GM19023 (cell line): Measurements from ENCODE around the gene CA10.

Source experiments
- ATAC-seq: cut with Tn5 transposase; IDR thresholded peaks from one replicate; pipeline ENCODE4 v1.9.1; 2021; ENCODE audit warnings: mild to moderate bottlenecking, moderate library complexity; ENCODE audit not compliant: unreplicated experiment

CA10 gene

DNA sequence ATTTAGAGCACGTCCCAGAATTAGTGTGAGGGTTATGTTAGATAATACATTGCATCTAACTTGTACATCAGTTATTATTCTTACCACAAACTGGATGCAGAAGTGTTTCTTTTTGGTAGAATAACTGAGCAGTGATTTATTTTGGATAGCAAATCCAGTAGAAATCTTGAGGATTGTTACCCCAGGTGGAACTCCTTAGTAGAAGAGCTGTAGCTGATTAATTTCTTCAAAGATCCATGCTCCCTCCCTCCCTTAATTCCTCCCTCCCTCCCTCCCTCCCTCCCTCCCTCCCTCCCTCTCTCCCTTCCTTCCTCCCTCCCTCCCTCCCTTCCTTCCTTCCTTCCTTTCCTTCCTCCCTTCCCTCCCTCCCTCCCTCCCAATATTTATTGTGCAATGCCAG lies 337.7 kb downstream of the CA10 start:
- ATAC-seq = no peak

- no peak for ATAC-seq
Measured at GRCh38 chr17:51820252-51820651, 338.3 kb downstream of the CA10 start.

- ATAC-seq = no peak
Measured at GRCh38 chr17:51819341-51820219, 338.9 kb downstream of the CA10 start.

- ATAC-seq = no peak
Measured at GRCh38 chr17:51818777-51819176, 339.7 kb downstream of the CA10 start.

DNA sequence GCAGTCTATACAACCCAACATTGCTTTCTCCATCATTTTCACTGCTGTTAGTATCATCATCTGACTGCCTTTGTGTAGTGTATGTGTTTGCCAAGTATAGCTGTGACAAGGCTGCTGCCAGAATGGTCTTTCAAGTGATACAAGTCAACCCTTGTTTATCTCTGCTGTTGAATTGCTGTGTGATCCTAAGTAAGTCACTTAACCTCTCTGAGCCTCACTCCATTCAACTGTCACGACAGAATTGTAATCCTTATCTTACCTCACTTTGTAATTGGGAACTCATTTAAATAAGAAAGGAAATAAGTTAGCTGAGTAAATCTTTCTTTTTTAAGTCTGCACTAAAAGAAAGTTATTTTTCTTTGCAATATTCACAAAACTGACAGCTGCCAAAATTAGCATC lies 340.6 kb downstream of the CA10 start:
- no peak for ATAC-seq

DNA sequence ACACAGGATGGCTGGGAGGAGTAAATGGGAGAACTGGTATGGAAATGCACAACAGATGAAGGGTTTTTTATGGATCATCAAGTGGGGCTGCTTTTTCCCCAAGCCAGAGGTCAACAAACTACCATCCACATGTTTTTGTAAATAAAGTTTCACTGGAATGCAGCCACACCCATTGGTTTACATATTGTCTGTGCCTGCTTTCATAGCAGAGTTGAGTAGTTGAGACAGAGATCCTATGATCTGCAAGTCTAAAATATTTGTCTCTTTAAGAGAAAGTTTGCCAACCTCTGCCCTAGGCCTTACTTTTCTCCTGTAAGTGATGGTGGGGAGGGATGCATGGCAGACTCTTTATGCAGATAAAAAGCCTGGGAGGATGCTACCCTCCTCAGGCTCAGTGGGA lies 341.4 kb downstream of the CA10 start:
- no peak for ATAC-seq

DNA sequence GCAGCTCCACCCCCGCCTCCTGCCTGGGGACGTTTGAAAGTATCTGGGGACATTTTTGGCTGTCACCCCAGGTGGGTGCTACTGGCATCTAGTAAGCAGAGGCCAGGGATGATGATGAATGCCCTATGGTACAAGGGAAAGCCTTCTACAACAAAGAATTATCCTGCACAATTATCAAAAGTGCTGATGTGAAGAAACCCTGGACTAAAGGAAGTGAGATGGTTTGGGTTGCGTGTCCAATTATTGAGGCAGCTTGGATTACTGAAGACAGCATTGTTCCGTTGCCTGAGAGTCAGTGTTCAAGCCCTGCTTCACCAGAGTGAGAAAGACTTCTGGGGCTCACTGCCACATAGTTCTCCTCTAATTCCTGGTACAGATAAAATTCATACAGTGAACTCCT lies 343.4 kb downstream of the CA10 start:
- ATAC-seq = no peak

- ATAC-seq = no peak
Measured at GRCh38 chr17:51814521-51814920, 344.0 kb downstream of the CA10 start.

DNA sequence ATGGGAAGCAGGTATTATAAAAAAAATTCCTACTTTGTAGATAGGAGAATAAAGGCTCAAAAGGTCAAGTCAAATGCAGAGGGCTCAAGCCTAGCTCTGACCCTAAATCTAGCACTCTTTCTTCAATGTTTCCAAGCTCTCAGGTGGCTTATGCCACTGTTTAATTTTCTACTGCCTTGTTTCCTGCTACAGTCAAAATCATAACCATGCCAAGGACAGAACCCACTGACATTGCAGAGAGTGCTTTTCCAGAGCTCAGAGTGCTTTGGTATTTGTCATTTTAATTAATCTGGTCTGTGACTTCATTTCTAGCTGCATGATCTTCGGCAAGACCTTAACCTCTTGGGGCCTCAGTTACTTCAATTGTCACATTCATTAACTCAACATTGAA lies 344.7 kb downstream of the CA10 start:
- no peak for ATAC-seq

DNA sequence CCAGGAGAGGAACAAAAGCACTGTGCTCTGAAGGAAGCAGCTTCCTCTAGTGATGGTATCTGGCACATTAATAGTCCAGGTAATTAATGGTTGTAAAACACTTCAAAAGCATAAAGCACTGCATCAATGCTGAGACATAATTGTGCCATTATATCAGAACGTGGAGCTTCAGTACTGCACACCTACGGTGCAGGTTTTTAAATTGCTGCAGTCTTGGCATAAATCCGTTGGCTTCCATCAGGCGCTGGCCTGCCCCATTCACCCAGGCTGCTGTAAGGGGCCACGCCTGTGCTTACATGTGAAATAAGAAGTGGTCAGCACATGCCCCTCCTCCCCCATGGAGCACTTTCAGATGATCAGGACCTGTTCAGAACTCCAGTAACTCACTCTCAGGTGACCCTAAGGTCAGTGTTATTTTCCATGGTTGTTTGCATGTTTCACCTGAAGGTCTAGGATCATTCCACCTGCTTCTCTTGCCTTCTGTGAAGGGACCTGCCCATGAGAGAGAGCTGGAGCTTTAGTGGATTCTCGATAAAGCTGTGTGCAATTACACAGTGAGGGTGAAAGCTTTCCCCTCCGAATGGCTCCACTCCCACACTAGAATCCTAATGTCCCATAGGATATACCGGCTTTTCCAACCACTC lies 345.3 kb downstream of the CA10 start:
- no peak for ATAC-seq

GRCh38 chr17:51807460-51807859 lies 351.1 kb downstream of the CA10 start:
- no peak for ATAC-seq

GRCh38 chr17:51805765-51806164 lies 352.7 kb downstream of the CA10 start:
- no peak for ATAC-seq

DNA sequence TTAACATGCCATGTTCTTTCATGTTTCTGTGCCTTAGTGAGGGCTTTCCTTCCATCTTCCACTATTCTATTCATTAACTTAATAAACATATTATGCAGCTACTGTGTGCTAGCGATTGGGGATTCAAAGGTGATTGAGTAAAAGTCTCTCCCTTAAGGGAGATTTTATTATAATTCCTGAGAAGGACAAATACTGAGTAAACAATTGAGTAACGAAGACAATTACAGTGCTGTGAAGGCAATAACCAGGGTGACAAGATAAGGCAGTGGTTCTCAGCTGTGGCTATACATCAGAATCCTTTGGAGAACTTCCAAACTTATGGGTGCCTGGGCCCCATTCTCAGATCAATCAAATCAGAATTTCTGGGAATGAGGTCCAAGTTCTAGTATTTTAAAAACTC lies 353.3 kb downstream of the CA10 start:
- ATAC-seq = no peak

DNA sequence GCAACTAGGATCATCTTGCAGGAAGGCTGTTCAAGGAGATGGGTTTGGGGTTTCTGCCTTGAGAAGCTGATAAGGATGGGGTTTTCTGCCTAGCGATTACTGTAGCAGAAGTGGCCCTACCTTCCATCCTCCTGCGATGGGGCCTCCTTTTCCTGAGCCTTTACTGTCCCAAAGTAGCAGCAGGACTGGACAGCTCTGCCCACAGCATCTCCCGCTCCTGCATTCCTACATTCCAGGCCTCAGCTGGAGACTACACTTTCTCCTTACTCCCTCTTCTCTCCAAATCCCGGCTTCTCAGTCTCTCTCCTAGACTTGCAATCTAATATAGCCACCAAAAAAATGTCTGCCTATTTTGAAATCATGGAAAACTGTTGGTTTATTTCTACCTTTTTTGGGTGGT lies 355.4 kb downstream of the CA10 start:
- no peak for ATAC-seq

GRCh38 chr17:51802544-51802943 lies 356.0 kb downstream of the CA10 start:
- no peak for ATAC-seq

DNA sequence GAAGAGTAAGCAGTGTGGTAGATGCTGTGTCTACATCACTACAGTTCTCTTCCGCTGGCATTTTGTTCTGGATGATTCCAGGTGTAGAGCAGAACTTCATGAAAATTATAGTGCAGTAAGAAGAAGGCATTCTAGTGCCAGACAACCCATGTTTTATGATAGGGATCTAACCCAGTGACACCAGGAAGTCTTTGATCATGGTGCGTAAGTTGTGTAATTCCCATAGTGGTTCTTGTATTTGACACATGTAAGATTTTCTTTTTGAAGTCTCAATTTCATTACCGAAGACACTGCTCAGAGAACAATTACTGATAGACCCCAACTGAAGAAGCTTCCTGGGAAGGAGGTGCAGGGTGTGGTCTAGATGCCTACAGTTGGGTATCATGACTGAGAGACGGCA lies 356.9 kb downstream of the CA10 start:
- no peak for ATAC-seq

DNA sequence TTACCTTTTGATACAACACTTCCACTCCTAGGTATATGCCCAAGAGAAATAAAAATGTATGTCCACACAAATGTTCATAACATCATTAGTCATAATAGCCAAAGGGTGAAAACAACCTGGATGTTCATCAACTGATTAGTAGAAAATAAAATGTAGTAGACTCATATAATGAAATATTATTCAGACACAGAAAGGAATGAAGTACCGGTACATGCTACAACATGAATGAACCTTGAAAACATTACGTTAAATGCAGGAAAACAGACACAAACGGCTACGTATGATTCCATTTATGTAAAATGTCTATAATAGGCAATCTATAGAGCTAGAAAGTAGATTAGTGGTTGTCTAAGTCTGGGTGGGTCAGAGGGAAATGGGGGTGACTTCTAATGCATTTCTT lies 358.5 kb downstream of the CA10 start:
- ATAC-seq = no peak

GRCh38 chr17:51799240-51799639 lies 359.3 kb downstream of the CA10 start:
- no peak for ATAC-seq

DNA sequence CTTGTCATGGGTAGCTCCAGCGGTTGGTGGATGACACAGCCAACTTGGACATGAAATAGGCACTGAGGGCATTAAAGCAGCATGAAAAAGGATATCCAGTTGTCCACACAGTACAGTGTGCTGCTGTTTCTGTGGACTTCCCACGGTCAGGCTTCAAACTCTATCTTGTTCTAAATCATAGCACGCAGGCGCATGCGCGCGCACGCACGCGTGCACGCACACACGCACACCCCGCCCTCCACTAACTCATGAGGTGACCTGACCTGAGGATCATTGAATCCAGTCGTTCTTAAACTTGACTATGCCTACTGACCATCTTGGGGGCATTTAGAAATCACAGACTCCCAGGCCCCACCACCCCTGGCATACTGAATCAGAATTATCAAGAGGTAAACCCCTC lies 361.4 kb downstream of the CA10 start:
- no peak for ATAC-seq

DNA sequence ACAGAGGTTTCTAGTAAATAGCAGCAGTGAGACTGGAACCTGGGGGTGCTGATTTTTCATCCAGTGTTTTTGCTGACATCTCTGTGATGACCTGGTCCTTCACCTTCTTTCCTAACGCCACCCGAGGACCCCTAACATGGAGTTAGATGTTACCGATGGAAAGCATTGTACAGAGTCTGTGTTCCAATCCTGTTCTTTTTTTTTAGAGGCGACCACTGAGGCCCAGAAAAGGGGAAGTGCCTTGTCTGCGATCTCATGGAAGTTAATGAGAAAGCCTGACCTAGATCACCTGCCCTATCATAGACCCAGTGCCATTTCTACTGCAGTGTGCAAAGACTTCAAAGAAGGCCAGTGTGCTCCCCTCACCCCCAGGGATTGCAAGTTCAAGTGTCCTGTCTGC lies 362.5 kb downstream of the CA10 start:
- no peak for ATAC-seq

GRCh38 chr17:51795401-51795800 lies 363.1 kb downstream of the CA10 start:
- ATAC-seq = no peak

GRCh38 chr17:51794466-51794865 lies 364.0 kb downstream of the CA10 start:
- no peak for ATAC-seq

GRCh38 chr17:51793686-51794085 lies 364.8 kb downstream of the CA10 start:
- ATAC-seq = no peak
